ENCODE results near the gene ZBTB4. TPM values are rescaled to one million over a fixed set of nuclear protein-coding genes. Genes with fewer than 3 reads are reported as not detected.
A peak's percentile ranks its signal among the peaks of the same experiment; 100 is the strongest.
"Not testable (repeated sequence)": the region's sequence is repeated elsewhere in the genome, so short reads cannot be mapped to it uniquely, and the experiment has no call there.

ZBTB4 gene
- total RNA-seq, 1 donor from 2014 or later, result 6.7 TPM

DNA sequence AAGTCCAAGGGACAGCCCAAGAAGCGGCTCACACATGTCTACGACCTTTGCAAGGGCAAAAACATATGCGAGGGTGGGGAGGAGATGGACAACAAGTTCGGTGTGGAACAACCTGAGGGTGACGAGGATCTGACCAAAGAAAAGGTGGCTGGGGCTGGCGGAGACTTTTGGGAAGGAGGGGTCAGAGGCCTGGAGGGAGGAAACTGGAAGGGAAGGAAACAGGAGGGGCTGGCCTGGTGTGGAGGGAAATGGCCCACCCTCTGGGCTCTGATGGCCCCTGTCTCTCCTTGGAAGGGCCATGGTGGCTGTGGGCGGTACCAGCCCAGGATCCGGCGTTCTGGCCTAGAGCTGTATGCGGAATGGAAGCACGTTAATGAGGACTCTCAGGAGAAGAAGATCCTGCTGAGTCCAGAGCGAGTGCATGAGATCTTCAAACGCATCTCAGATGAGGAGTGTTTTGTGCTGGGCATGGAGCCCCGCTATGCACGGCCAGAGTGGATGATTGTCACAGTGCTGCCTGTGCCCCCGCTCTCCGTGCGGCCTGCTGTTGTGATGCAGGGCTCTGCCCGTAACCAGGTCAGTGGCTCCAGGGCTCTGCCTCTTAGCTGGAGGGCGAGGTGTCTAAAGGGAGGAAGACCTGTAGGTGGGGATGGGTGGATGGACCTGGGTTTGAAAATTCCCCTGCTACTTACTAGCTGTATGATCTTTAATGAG is 17.2 kb upstream of the ZBTB4 start:
- DNase-seq (ENCODE audit: low read depth in 2 of 2), result no peak

DNA sequence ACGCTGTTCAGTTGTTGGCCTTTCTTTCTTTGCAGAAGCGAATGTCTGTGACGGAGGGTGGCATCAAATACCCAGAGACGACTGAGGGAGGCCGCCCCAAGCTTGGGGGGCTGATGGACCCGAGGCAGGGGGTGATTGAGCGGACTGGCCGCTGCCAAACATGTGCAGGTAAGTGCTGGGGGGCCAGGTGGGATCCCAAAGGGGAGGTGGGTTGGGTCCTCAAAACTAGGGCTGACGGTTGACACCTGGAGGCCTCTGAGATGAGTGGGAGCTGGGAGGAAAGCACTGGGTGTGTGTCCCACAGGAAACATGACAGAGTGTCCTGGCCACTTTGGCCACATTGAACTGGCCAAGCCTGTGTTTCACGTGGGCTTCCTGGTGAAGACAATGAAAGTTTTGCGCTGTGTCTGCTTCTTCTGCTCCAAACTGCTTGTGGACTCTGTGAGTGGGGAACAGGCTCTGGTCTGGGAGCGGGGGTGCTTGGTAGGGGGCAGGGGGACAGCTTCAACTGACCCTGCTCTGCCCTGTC is 16.5 kb upstream of the ZBTB4 start:
- no peak for DNase-seq (ENCODE audit: low read depth in 2 of 2)

DNA sequence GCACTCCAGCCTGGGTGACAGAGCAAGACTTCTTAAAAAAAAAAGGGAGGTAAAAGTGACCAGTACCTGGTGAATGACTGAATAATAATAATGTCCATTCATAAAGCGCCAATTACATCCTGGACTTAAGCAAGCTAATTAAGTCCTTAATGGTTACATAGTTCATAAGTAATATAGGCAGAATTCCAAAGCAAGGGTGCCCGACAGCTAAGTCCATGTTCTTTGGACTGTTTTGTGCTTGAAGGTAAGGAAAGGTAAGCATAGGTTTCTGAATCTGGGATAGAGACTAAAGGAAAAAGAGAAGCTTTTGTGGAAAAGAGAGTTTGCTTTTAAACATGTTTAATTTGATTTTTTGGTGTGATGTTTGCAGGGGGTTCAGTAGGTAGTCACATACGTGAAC is 14.5 kb upstream of the ZBTB4 start:
- DNase-seq (ENCODE audit: low read depth in 2 of 2), result no peak

DNA sequence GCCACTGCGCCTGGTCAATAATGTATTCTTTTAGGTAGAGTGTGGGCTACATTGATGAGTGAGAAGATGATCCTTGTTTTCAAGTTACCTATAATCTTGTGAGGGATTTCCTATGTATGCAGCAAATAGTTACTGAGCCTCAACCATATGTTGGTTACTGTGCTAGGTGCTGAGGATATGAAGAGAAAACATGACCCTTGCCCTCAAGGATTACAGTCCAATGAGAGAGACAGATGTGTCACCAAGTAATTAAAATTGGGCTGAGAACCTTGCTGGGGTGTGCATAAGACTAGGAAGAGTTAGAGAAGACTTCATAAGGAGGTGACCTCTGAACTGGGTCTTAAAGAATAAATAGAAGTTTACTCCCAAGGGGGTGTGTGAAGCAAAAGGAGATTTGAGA is 12.2 kb upstream of the ZBTB4 start:
- no peak for DNase-seq (ENCODE audit: low read depth in 2 of 2)

DNA sequence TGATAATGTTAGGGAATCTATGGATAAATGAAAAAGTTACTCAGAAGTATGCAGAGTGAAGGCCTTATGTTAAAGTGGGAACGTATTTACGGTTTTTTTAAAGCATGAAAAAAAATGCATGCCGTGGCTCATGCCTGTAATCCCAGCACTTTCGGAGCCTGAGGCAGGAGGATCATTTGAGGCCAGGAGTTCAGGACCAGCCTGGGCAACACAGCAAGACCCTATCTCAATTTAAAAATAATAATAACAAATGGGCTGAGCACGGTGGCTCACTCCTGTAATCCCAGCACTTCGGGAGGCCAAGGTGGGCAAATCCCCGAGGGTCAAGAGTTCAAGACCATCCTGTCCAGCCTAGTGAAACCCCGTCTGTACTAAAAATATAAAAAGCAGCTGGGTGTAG is 10.7 kb upstream of the ZBTB4 start:
- no peak for DNase-seq (ENCODE audit: low read depth in 2 of 2)

DNA sequence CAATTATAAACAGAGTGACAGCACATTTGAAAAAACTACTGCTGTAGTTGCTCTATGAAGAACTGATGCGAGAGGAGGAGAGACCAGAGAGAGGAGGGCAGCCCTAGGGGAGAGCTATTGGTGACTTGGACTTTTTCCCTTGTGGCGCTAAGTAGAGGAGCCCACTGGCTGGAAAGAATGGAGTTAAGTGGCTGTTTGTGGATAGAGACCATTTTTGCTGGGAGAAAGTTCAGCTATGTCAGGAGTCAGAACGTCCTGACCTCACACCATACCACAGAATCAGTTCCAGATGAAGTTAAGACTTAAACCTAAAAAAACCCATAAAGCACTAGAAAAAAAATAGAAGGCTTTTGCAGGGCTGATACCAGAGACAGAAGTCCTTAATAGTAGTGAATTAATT is 6.8 kb upstream of the ZBTB4 start:
- DNase-seq (ENCODE audit: low read depth in 2 of 2), result peak in 1 of 2 donors; percentile 10

DNA sequence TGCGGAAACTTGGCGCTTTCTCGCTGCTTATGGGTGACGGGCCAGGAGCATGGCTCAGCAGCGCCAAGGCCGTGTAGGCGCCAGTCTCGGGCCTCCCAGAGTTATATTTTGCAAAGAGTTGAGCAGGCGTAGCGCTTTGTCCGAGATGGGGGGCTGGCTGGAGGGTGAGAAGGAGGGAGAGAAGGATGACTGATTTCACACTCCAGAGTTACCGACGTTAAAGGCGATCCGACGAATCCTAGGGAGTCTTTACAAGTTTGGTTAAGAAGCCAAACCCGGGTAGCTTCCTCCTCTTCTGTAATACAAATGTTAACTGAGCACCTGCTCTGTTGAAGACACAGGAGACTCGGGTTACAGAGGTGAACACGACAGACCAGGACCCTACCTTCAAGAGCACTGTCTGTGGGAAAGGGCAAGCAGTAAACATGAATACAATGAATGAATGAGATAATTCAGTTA is 5.5 kb upstream of the ZBTB4 start:
- DNase-seq (ENCODE audit: low read depth in 2 of 2), result no peak

DNA sequence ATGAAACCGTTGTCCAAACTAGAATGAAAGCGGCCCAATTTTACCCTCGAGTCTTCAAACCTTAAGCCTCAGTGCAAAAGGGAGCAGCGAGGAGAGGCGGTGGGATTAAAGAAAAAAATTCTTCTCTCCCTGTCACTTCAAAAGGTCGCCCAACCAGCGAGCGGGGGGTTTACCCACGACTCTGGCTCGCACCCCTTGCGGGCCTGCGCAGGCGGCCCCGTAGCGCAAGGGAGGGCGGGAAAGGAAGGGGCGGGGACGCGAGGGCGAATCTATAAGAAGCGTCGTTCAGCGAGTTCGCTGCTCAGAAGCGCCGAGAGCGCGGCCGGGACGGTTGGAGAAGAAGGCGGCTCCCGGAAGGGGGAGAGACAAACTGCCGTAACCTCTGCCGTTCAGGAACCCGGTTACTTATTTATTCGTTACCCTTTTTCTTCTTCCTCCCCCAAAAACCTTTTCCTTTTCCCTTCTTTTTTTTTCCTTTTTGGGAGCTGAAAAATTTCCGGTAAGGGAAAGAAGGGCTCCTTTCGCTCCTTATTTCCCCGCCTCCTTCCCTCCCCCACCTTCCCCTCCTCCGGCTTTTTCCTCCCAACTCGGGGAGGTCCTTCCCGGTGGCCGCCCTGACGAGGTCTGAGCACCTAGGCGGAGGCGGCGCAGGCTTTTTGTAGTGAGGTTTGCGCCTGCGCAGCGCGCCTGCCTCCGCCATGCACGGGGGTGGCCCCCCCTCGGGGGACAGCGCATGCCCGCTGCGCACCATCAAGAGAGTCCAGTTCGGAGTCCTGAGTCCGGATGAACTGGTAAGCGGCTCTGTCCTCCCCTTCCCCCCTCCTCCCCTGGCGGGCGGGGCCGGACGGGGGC is 4.9 kb upstream of the ZBTB4 start, which contains the start of gene POLR2A:
Gene POLR2A (plus strand): TSS at position 300 of the 852 bp plus-strand sequence.
- peak; percentile 96 to 99 for DNase-seq (ENCODE audit: low read depth in 2 of 2)

DNA sequence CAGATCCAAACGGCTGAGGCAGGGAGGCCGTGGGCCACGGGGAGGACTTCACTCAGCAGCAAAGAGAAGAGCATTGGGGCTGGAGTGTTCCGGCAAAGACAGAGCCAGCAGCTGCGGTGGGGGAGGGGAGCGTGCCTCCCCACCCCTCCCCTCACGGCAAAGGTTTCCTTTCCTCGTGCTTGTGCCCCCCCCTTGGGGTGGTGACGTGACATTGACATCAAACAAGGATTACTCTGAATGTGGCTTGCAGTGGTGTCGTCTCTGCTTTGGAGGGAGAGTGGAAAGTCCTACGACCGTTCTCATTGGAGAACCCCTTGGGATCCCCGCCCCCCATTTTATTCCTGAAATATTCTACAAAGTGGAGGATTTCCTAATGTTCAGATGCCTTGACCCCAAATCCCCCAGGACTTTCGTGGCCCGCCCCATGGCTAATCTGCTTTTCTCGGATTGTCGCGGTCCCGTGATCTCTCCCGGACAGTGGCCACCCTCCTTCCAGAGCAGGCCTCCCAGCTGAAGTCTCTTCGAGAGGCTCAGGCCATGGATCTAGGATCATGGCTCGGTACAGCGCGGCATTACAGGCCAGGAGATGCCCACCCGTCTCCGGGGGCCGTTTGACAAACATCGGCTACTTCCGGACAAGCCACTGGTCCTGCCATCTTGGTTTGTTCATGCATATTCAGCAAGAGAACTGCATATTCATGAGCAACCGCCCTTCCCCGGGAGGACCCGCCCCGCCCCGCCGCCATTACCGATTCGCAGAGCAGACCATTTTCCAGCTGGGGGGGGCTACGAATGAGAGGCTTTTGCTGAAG is 4.0 kb upstream of the ZBTB4 start:
- DNase-seq (ENCODE audit: low read depth in 2 of 2), result peak; percentile 81 to 92

DNA sequence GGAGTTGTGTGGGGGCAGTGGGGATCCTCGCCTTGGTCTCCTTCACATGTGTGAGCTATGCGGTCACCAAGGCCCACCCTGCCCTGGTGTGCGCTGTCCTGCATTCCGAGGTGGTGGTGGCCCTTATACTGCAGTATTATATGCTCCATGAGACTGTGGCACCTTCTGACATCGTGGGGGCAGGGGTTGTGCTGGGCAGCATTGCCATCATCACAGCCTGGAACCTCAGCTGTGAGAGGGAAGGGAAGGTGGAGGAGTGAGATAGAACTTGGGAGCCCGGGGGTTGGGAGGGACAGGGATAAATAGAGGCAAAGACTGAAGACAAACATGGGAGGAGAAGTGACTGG is 3.3 kb upstream of the ZBTB4 start:
- not testable (repeated sequence) for DNase-seq (ENCODE audit: low read depth in 2 of 2)

DNA sequence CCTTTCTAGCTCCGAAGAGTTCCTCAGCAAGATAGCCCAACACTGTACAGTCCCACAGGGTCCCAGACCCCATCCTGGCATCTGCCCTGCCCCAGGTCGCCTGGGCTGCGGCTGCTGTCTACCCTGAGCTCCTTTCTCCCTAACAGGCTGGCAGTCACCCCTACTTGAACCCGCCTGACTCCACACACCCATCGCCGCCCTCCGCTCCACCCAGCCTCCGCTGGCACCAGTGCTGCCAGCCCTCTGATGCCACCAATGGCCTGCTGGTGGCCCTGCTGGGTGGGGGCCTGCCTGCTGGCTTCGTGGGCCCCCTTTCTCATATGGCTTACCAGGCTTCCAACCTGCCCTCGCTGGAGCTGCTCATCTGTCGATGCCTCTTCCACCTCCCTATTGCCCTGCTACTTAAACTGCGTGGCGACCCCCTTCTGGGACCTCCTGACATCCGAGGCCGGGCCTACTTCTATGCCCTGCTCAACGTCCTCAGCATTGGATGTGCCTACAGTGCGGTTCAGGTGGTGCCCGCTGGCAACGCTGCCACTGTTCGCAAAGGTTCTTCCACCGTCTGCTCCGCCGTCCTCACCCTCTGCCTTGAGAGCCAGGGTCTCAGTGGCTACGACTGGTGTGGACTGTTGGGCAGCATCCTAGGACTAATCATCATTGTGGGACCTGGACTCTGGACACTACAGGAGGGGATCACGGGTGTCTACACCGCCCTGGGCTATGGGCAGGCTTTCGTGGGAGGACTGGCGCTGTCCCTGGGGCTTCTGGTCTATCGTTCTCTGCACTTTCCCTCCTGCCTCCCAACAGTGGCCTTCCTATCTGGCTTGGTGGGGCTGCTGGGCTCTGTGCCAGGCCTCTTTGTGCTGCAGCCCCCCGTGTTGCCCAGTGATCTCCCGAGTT is 2.7 kb upstream of the ZBTB4 start:
- not testable (repeated sequence) for DNase-seq (ENCODE audit: low read depth in 2 of 2)

DNA sequence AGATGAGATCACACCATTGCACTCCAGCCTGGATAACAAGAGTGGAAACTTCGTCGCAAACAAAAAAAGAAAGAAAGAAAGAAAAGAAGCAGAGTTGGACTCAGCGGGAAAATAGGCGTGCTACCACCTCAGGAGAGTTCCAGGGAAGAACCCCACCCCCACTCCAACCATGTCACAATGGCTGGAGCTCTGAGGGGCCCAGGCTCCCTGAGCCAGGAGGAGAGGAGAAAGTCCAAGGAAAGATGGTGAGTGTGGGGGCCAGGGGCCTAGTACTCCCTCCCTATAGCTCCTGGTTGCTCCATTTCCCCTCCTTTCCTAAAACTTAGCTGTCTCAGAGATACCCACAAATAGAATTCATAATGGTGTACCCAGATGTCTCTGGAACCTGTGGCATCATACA is 1.8 kb upstream of the ZBTB4 start, which contains the start of gene SLC35G6:
Gene SLC35G6 (plus strand): TSS at position 172 of the 400 bp plus-strand sequence. CDS start 71 bp downstream, at position 243.
- DNase-seq (ENCODE audit: low read depth in 2 of 2), result not testable (repeated sequence)

DNA sequence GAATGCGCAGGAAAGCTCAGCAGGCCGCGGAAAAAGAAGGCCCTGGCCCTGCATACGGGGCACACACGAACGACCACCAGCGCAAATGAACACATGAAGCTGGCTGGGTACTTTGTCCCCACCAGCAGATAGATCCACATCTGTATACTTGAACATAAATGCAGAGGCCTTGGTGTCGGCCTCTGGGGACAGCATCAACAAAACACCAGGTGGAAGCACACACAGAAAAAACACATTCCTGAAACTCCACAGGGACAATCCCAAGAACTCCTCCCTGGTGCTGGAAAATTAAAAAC is 606 bp upstream of the ZBTB4 start:
- DNase-seq (ENCODE audit: low read depth in 2 of 2), result no peak

DNA sequence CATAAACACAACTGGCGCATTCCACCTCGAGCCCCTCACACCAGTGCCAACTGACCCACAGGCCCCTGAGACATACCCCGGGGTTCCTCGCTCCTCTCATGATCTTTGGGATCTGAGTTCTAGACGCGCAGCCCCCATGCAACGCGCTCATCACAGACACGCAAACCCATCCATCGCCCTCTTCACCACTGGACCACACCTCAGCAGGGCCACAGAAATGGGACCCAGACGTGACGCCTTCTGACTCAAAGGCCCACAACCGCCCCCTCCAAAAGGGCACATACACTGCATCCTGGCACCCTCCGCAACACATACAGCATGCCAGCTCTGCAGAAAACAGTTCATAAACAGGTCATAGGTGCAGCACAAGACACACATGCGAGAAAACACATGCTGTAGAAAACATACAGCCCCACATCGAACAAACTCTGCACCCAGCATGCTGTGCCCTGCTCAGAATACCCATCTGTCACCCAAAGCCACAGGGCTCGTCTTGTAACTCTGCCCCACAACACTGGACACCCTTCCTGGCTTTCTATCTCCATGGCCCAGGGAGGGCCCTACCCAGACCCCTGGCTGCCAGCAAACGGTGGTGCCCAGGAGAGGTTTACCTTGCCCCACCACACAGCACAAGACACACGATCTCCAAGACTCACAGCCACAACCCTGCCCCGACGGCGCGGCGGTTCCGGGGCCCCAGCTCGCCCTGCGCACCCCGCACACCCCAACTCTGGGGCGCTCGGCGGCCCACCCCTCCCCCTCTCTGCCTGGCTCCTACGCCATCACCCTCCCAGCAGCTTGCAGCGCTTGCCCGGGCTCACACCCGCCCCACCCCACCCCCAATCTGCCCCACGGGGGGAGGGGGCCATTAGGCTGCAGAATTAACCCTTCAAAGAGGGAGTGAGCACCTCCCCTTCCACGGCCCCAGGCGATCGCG is 887 bp downstream of the ZBTB4 start:
- peak in 1 of 2 donors; percentile 24 for DNase-seq (ENCODE audit: low read depth in 2 of 2)

DNA sequence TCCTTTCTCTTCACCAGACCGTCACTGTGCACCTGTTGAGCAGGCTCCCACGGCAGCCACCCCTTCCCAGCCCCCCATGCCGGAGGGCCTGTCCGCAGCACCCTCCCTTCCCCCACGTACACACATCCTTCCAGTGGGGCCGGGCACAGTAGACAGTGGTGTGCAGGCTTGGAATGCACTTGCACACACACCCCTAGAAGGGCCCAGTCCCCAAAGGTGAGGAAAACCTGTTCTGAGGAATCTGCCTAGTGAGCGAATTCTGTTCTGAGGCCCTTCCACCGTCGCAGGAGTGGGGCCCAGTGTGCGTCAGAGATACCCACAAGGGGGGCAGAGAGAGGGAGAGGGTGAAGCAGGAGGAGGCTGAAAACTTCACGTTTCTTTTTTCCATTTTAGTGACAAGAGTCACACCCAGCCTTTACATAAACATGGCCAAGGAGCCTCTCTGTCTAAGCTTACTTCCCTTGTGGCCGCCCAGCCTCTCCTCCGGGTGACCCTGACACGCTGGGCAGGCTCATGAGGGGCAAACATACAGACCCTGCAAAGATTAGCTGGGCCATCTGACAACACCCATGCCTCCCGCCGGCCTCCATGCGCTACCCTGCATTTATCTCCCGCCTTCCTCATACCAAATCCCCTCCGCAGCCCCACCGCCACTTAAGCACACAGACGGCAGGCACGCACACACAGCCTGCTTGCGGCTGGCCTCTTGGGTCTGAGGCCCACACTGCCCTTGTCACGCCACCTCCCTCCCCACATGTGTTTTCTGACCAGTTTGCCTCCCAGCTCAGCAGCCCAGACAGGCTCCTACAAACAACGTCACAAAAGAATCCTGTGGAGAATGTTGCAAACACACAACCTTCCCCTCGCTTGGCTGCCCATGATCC is 1.8 kb downstream of the ZBTB4 start:
- DNase-seq (ENCODE audit: low read depth in 2 of 2), result peak in 1 of 2 donors; percentile 22

DNA sequence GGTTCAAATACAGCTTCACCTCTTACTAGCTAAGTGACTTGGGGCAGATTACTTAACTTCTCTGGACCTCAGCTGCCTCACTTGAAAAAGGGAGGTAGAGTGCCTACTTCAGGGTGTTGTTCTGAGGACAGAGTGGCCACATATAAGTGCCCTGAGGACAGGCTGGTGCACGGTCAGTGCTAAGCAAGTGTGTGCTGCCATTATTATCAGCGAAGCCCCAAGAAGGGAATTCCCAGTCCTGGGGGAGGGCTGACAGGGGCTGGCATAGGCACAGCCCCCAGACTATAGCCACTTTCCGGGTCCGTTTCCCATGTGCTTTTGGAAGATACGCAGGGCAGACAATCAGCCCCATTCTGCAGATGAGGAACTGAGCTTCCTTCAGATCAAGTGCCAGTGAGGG is 2.5 kb downstream of the ZBTB4 start:
- DNase-seq (ENCODE audit: low read depth in 2 of 2), result no peak

DNA sequence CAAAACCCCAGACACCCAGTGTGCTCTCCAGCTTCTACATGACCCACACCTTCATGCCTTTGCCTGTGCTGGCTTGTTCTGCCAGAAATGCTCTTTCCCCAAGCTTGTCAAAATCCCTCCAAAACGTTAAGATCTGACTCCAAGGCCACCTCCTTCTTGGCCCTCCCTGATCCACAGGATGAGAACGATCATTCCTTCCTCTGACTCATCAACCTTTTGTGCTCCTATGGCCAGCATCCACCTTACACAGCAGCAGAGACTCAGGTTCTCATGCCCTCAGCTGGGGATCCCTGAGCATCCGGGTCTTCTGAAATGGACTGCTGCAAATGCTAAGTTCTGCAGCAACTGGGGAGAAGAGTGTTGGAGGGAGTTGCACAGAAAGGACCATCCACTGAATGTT is 2.9 kb downstream of the ZBTB4 start:
- peak in 1 of 2 donors; percentile 67 for DNase-seq (ENCODE audit: low read depth in 2 of 2)

DNA sequence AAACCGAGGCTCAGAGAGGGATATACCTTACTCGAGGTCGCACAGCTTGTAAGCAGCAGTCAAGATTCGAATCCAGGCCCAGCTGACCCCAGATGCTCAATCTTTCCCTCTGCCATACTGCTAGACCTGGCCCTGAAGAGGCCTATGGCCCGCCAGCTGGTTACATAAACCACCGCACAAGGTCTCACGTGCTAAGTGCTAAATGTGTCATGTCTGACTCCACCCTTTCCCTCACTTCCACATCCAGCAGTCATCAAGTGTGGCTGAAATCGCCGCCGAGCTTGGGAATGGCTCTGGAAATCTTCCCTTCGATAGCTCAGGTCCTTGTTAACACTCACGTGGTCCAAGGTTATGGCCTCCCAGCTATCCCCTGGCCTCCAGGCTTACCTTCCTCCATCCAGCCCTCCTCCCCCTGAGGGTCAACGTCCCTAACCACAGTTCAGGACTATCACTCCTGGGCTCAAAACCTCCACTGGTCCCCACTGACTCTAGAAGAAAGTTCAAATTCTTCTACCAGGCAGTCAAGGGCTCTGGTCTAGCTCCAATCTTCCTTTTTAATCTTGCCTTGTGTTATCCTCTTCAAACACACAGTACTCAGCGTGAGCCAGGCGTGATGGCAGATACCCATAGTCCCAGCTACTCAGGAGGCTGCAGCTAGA is 3.5 kb downstream of the ZBTB4 start:
- DNase-seq (ENCODE audit: low read depth in 2 of 2), result peak in 1 of 2 donors; percentile 51

All from dermis microvascular lymphatic vessel endothelial cell (primary cell).